ENCODE data around the gene CUL1. TPM values are rescaled to one million over a fixed set of nuclear protein-coding genes. Genes with fewer than 3 reads are reported as not detected.

The CUL1 gene
- total RNA-seq, 4 donors from 2014 or later, result 24.5 to 56.6 (median 45.9) TPM

DNA sequence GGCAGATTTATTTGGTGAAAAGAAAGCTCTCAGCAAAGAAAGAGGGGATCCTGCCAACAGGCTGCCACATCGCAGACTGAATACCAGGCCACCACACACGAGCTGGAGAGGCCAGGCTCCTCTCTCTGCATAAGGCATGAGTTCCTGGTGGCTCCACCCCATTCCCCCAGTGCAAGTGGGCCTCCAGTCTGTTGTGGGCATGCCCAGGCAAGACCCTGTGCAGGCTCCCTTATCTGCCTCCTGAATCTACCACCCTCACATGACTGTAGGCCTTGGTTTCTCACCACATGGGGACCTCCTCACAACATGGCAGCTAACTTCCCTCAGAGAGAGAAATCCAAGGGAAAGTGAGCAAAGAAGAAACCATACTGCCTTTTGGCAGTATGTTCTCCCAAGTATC, 26.7 kb upstream of the CUL1 start:
- Histone ChIP-seq H3K4me3 (no peak overlapping the region), H3K4me1 (no peaks in the 10 kb centered on the region), H3K9me3 (peaks cover 0 to 10% (median 5%) of the 10 kb centered on the region in 3 donors), H3K27me3 (no peaks in the 10 kb centered on the region), H3K36me3 (no peaks in the 10 kb centered on the region), H3K27ac (no peak overlapping the region)
- intact Hi-C loops (cut with DNase I), result no loop called here
- 81 to 90% methylated on average over 2 of the region's 2 CpGs for WGBS, 2 donors
- TF ChIP-seq, protein P1, sequence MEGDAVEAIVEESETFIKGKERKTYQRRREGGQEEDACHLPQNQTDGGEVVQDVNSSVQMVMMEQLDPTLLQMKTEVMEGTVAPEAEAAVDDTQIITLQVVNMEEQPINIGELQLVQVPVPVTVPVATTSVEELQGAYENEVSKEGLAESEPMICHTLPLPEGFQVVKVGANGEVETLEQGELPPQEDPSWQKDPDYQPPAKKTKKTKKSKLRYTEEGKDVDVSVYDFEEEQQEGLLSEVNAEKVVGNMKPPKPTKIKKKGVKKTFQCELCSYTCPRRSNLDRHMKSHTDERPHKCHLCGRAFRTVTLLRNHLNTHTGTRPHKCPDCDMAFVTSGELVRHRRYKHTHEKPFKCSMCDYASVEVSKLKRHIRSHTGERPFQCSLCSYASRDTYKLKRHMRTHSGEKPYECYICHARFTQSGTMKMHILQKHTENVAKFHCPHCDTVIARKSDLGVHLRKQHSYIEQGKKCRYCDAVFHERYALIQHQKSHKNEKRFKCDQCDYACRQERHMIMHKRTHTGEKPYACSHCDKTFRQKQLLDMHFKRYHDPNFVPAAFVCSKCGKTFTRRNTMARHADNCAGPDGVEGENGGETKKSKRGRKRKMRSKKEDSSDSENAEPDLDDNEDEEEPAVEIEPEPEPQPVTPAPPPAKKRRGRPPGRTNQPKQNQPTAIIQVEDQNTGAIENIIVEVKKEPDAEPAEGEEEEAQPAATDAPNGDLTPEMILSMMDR (IDR thresholded peaks at IDR 0.05), result no peak
- no peak for TF ChIP-seq POLR2A (IDR thresholded peaks at IDR 0.05)
- no peak for DNase-seq

DNA sequence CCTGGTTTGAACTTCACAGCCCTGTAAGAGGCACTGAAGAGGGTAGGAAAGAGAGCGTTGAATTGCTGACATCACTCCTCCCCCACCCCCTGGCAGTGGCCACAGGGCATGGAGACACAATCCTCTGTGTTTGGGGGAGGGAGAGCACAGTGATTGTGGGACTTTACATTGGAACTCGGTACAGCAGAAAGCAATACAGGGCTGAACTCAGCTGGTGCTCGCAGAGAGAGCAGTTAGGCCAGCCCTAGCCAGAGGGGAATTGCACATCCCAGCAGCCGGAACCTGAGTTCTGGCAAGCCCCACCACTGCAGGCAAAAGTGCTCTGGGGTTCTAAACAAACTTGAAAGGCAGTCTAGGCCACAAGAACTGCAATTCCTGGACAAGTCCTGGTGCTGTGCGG, 24.0 kb upstream of the CUL1 start:
- intact Hi-C loops (cut with DNase I), result no loop called here
- Histone ChIP-seq H3K4me1 (no peaks in the 10 kb centered on the region), H3K4me3 (no peak overlapping the region), H3K36me3 (no peaks in the 10 kb centered on the region), H3K9me3 (peaks cover 0 to 10% (median 5%) of the 10 kb centered on the region in 3 donors), H3K27ac (no peak overlapping the region), H3K27me3 (no peaks in the 10 kb centered on the region)
- WGBS, 2 donors, result 81 to 87% methylated on average over 3 to 5 of the region's 5 CpGs
- DNase-seq, result no peak
- no peak for TF ChIP-seq POLR2A (IDR thresholded peaks at IDR 0.05)
- TF ChIP-seq, protein P1 (IDR thresholded peaks at IDR 0.05), result no peak

GRCh38 chr7:148676291-148676690, 22.4 kb upstream of the CUL1 start:
- Histone ChIP-seq H3K27ac (no peak overlapping the region), H3K27me3 (no peaks in the 10 kb centered on the region), H3K36me3 (no peaks in the 10 kb centered on the region), H3K9me3 (peaks cover 0 to 10% (median 5%) of the 10 kb centered on the region in 3 donors), H3K4me1 (no peaks in the 10 kb centered on the region), H3K4me3 (no peak overlapping the region)
- 90 to 95% methylated on average over 3 of the region's 3 CpGs for WGBS, 2 donors
- intact Hi-C loops (cut with DNase I), result no loop called here
- TF ChIP-seq, protein P1 (IDR thresholded peaks at IDR 0.05), result no peak
- no peak for TF ChIP-seq POLR2A (IDR thresholded peaks at IDR 0.05)
- DNase-seq, result no peak

DNA sequence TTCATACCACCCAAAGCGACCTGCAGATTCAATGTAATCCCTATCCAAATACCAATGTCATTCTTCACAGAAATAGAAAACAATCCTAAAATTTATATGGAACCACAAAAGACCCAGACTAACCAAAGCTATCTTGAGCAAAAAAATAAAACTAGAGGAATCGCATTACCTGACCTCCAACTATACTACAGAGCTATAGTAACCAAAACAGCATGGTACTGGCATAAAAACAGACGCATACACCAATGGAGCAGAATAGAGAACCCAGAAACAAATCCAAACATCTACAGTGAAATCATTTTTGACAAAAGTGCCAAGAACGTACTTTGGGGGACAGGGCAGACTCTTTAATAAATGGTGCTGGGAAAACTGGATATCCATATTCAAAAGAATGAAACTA, 16.9 kb upstream of the CUL1 start:
- intact Hi-C loops (cut with DNase I), result no loop called here
- H3K36me3 ChIP-seq, result no peaks in the 10 kb centered on the region
- WGBS, 2 donors, result 79 to 90% methylated on average over 4 of the region's 4 CpGs
- no peak for DNase-seq
- H3K9me3 ChIP-seq, result no peaks in the 10 kb centered on the region
- H3K4me1 ChIP-seq, result no peaks in the 10 kb centered on the region
- no peaks in the 10 kb centered on the region for H3K27me3 ChIP-seq
- no peak for TF ChIP-seq POLR2A (IDR thresholded peaks at IDR 0.05)
- TF ChIP-seq, protein P1 (IDR thresholded peaks at IDR 0.05), result no peak
- no peak overlapping the region for H3K27ac ChIP-seq
- no peak overlapping the region for H3K4me3 ChIP-seq

GRCh38 chr7:148684289-148684830, 14.3 kb upstream of the CUL1 start:
- no peak for TF ChIP-seq POLR2A (IDR thresholded peaks at IDR 0.05)
- TF ChIP-seq, protein P1 (IDR thresholded peaks at IDR 0.05), result no peak
- WGBS, 2 donors, result 81 to 86% methylated on average over 8 to 9 of the region's 13 CpGs
- H3K4me3 ChIP-seq, result no peak overlapping the region
- H3K9me3 ChIP-seq, result no peaks in the 10 kb centered on the region
- no peaks in the 10 kb centered on the region for H3K4me1 ChIP-seq
- intact Hi-C loops (cut with DNase I), result no loop called here
- no peak overlapping the region for H3K27ac ChIP-seq
- DNase-seq, result no peak
- peaks cover 0 to 5% (median 0%) of the 10 kb centered on the region in 4 donors for H3K27me3 ChIP-seq
- no peaks in the 10 kb centered on the region for H3K36me3 ChIP-seq
